Measurements from ENCODE around the gene PADI1.

PADI1 gene

GRCh38 chr1:17274186-17275170 is 69.5 kb downstream of the PADI1 start:
- peak; percentile 40 for DNase-seq

- peak; percentile 53 for DNase-seq
These were observed 71.6 kb downstream of the PADI1 start for GRCh38 chr1:17276568-17276967.

GRCh38 chr1:17277511-17278159 is 72.7 kb downstream of the PADI1 start:
- DNase-seq, result no peak

- DNase-seq, result no peak
These were observed 74.3 kb downstream of the PADI1 start for GRCh38 chr1:17278996-17279830.

- no peak for DNase-seq
These were observed 75.5 kb downstream of the PADI1 start for GRCh38 chr1:17280436-17280835.

- no peak for DNase-seq
These were observed 76.0 kb downstream of the PADI1 start for GRCh38 chr1:17280894-17281293.

- DNase-seq, result peak; percentile 97
These were observed 76.8 kb downstream of the PADI1 start for GRCh38 chr1:17281775-17282181.

GRCh38 chr1:17282836-17283235 is 77.9 kb downstream of the PADI1 start:
- no peak for DNase-seq

GRCh38 chr1:17286646-17287045 is 81.7 kb downstream of the PADI1 start:
- no peak for DNase-seq

- DNase-seq, result peak; percentile 66
These were observed 82.3 kb downstream of the PADI1 start for GRCh38 chr1:17287130-17287776.

GRCh38 chr1:17289721-17290120 is 84.8 kb downstream of the PADI1 start:
- no peak for DNase-seq

- DNase-seq, result no peak
These were observed 85.6 kb downstream of the PADI1 start for GRCh38 chr1:17290553-17290952.

GRCh38 chr1:17292299-17293160 is 87.6 kb downstream of the PADI1 start:
- DNase-seq, result no peak

- no peak for DNase-seq
These were observed 88.9 kb downstream of the PADI1 start for GRCh38 chr1:17293681-17294425.

- DNase-seq, result no peak
These were observed 90.4 kb downstream of the PADI1 start for GRCh38 chr1:17295292-17295691.
